H1 (cell line): ENCODE data around the gene SLFNL1. TPM values are rescaled to one million over a fixed set of nuclear protein-coding genes. Genes with fewer than 3 reads are reported as not detected.

Source experiments
- CHD7 ChIP-seq: fragments of 300-600 bp; sonication (generic); IDR thresholded peaks from 2 replicates; pipeline ENCODE4 v1.7.1; 2012; ENCODE audit warnings: low read length, moderate library complexity, mild to moderate bottlenecking, inconsistent platforms; ENCODE audit not compliant: insufficient replicate concordance
- CTCF ChIP-seq, 3 experiments: IDR thresholded peaks; 1 replicate in 2 of 3; 2 replicates in 1 of 3; pipeline versions ENCODE4 v1.5.1 to v1.6.1; 2011; ENCODE audit warnings: low read length in 3 of 3, mild to moderate bottlenecking in 3 of 3, inconsistent platforms in 2 of 3, low read depth in 1 of 3, moderate library complexity in 1 of 3; ENCODE audit not compliant: insufficient read depth in 1 of 3; ENCODE audit errors: control extremely low read depth in 1 of 3
- KDM4A ChIP-seq: IDR thresholded peaks from one replicate; pipeline ENCODE4 v1.7.1; 2012; ENCODE audit warnings: low read depth, mild to moderate bottlenecking, moderate library complexity, low read length, inconsistent platforms; ENCODE audit not compliant: severe bottlenecking
- KDM5A ChIP-seq: fragments of 200-600 bp; IDR thresholded peaks from 2 replicates; pipeline ENCODE4 v1.7.1; 2012; ENCODE audit warnings: mild to moderate bottlenecking, low read length, inconsistent platforms, mixed read lengths
- NRF1 ChIP-seq: IDR thresholded peaks from 2 replicates; pipeline ENCODE4 v1.6.1; 2011; ENCODE audit warnings: mild to moderate bottlenecking, low read depth, low read length, improper control_type of control experiment
- TCF12 ChIP-seq: IDR thresholded peaks from 2 replicates; pipeline ENCODE4 v1.6.1; 2011; ENCODE audit warnings: low read depth, mild to moderate bottlenecking, low read length
- polyA plus RNA-seq, 7 experiments: library from polyadenylated mRNA; depleted of rRNA in 3 of 7; stranded (reverse) in 5 of 7; unstranded in 2 of 7; fragments of >200 nt in 5 of 7; fragments of 200-250 nt in 2 of 7; gene quantifications; 1 replicate in 5 of 7; 2 replicates in 1 of 7; 4 replicates in 1 of 7; pipeline versions ENCODE4 v1.2.1 to v1.2.3, GENCODE V29; 2011 to 2013; ENCODE audit warnings: missing spikeins in 2 of 7, mixed read lengths in 2 of 7
- total RNA-seq: library from RNA; stranded (reverse); fragmentation: NEBNext Ultra II Directional; extraction: Animal tissue kit (Norgen Biotek cat#: 25700); gene quantifications from 2 replicates; pipeline ENCODE4 v1.2.1, GENCODE V29; 2021

Gene SLFNL1
- total and polyA plus RNA-seq, 2 of the 8 experiments (the other 6 are each of a cell fraction or from before 2014, with no cell fraction given): not detected

- no peak for TF ChIP-seq CTCF (IDR thresholded peaks at IDR 0.05; ENCODE audit: control extremely low read depth in 1 of 3, insufficient read depth in 1 of 3, low read depth in 1 of 3, low read length in 3 of 3)
- no peak for TF ChIP-seq KDM4A
- no peak for TF ChIP-seq KDM5A
- TF ChIP-seq NRF1: no peak
- no peak for TF ChIP-seq TCF12
- TF ChIP-seq CHD7: no peak
- TF ChIP-seq, all 59 proteins: peak for 0
Observed at GRCh38 chr1:41022424-41022823, 899 bp upstream of the SLFNL1 start (continued).
